Measurements from ENCODE around the gene ZNF471. TPM values are rescaled to one million over a fixed set of nuclear protein-coding genes. Genes with fewer than 3 reads are reported as not detected.
A peak's percentile ranks its signal among the peaks of the same experiment; 100 is the strongest.

The ZNF471 gene
- total RNA-seq, 3 donors from 2014 or later: 5.9 to 12.0 (median 8.2) TPM

GRCh38 chr19:56477429-56478338 lies 30.0 kb upstream of the ZNF471 start:
- peak; percentile 87 to 89 for DNase-seq (ENCODE audit: low spot score in 2 of 2)
- H3K36me3 ChIP-seq: no peaks in the 10 kb centered on the region
- H3K4me3 ChIP-seq: peak overlapping the region; percentile 53 to 95 (median 83)
- intact Hi-C loops (cut with DNase I; ENCODE audit: low total_unique reads): no loop called here
- TF ChIP-seq CTCF (IDR thresholded peaks at IDR 0.05): no peak
- peak; percentile 20 to 79 (median 65) for TF ChIP-seq POLR2AphosphoS5 (IDR thresholded peaks at IDR 0.05)
- no peak for TF ChIP-seq POLR2A (IDR thresholded peaks at IDR 0.05)
- peaks cover 54 to 65% of the 10 kb centered on the region in 2 donors for H3K9me3 ChIP-seq
- H3K27me3 ChIP-seq: no peaks in the 10 kb centered on the region
- H3K27ac ChIP-seq: peak overlapping the region; percentile 82 to 92
- no peaks in the 10 kb centered on the region for H3K4me1 ChIP-seq

- H3K9me3 ChIP-seq: peaks cover 82 to 90% of the 10 kb centered on the region in 2 donors
- TF ChIP-seq POLR2A (IDR thresholded peaks at IDR 0.05) (no peak), POLR2AphosphoS5 (IDR thresholded peaks at IDR 0.05) (no peak), CTCF (IDR thresholded peaks at IDR 0.05) (no peak)
Observed at GRCh38 chr19:56491399-56491798, 16.3 kb upstream of the ZNF471 start.

GRCh38 chr19:56504581-56504980 lies 3.1 kb upstream of the ZNF471 start:
- intact Hi-C loops (cut with DNase I; ENCODE audit: low total_unique reads): no loop called here

More at GRCh38 chr19:56491399-56491798, 16.3 kb upstream of the ZNF471 start:
- DNase-seq (ENCODE audit: low spot score in 2 of 2): no peak
- Histone ChIP-seq H3K4me1 (no peaks in the 10 kb centered on the region), H3K4me3 (no peak overlapping the region), H3K27me3 (no peaks in the 10 kb centered on the region), H3K27ac (no peak overlapping the region), H3K36me3 (no peaks in the 10 kb centered on the region)
- intact Hi-C loops (cut with DNase I; ENCODE audit: low total_unique reads): no loop called here

GRCh38 chr19:56508290-56508778 lies 679 bp downstream of the ZNF471 start:
- H3K27ac ChIP-seq: peak overlapping the region; percentile 97 to 99
- no peak for TF ChIP-seq POLR2A (IDR thresholded peaks at IDR 0.05)
- no peak for TF ChIP-seq CTCF (IDR thresholded peaks at IDR 0.05)
- no peak for TF ChIP-seq POLR2AphosphoS5 (IDR thresholded peaks at IDR 0.05)
- no peaks in the 10 kb centered on the region for H3K4me1 ChIP-seq
- DNase-seq (ENCODE audit: low spot score in 2 of 2): no peak
- intact Hi-C loops (cut with DNase I; ENCODE audit: low total_unique reads): no loop called here
- H3K36me3 ChIP-seq: no peaks in the 10 kb centered on the region
- H3K27me3 ChIP-seq: no peaks in the 10 kb centered on the region
- H3K9me3 ChIP-seq: peaks cover 3 to 24% of the 10 kb centered on the region in 2 donors
- H3K4me3 ChIP-seq: peak overlapping the region; percentile 67 to 75 (median 71)

More at GRCh38 chr19:56504581-56504980, 3.1 kb upstream of the ZNF471 start:
- H3K4me1 ChIP-seq: no peaks in the 10 kb centered on the region
- H3K36me3 ChIP-seq: no peaks in the 10 kb centered on the region
- no peak overlapping the region for H3K4me3 ChIP-seq
- H3K9me3 ChIP-seq: peaks cover 15 to 20% of the 10 kb centered on the region in 2 donors
- no peaks in the 10 kb centered on the region for H3K27me3 ChIP-seq
- no peak for TF ChIP-seq POLR2AphosphoS5 (IDR thresholded peaks at IDR 0.05)
- TF ChIP-seq CTCF (IDR thresholded peaks at IDR 0.05): no peak
- no peak for TF ChIP-seq POLR2A (IDR thresholded peaks at IDR 0.05)
- no peak overlapping the region for H3K27ac ChIP-seq
- no peak for DNase-seq (ENCODE audit: low spot score in 2 of 2)

All from breast epithelium (tissue), 4 donors.